Stomach smooth muscle (tissue), 2 donors: Measurements from ENCODE around the gene HLF.

ENCODE experiments used
- H3K27ac ChIP-seq: one replicate; pipeline ENCODE4 v1.7.0; 2013; ENCODE audit warnings: mild to moderate bottlenecking, low read length, inconsistent platforms
- H3K27me3 ChIP-seq, 2 donors: one replicate each; pipeline ENCODE4 v1.7.0; 2013; ENCODE audit warnings: low read length in 2 of 2; ENCODE audit not compliant: insufficient read depth in 2 of 2, control insufficient read depth in 1 of 2
- H3K36me3 ChIP-seq, 2 donors: one replicate each; pipeline ENCODE4 v1.7.0; 2013; ENCODE audit warnings: low read length in 2 of 2; ENCODE audit not compliant: control insufficient read depth in 2 of 2, insufficient read depth in 2 of 2
- H3K4me1 ChIP-seq: one replicate; pipeline ENCODE4 v1.7.0; 2013; ENCODE audit warnings: low read length; ENCODE audit not compliant: control insufficient read depth, insufficient read depth
- H3K4me3 ChIP-seq, 2 donors: one replicate each; pipeline ENCODE4 v1.7.0; 2013; ENCODE audit warnings: low read length in 2 of 2
- H3K9ac ChIP-seq, 2 donors: one replicate each; pipeline ENCODE4 v1.7.0; 2013; ENCODE audit warnings: low read length in 2 of 2, mild to moderate bottlenecking in 1 of 2
- H3K9me3 ChIP-seq, 2 donors: one replicate each; pipeline ENCODE4 v1.7.0; 2013; ENCODE audit warnings: low read length in 2 of 2; ENCODE audit not compliant: control insufficient read depth in 2 of 2
- donor health status: healthy.
- donor health status: Pancreatic carcinoma.

HLF gene

GRCh38 chr17:55332296-55333041 lies 67.7 kb downstream of the HLF start:
- no peak overlapping the region for H3K27ac ChIP-seq
- no peaks in the 10 kb centered on the region for H3K4me1 ChIP-seq
- no peak overlapping the region for H3K9ac ChIP-seq
- H3K4me3 ChIP-seq = no peak overlapping the region
- H3K9me3 ChIP-seq = no peaks in the 10 kb centered on the region
- no peaks in the 10 kb centered on the region for H3K27me3 ChIP-seq
- H3K36me3 ChIP-seq = no peaks in the 10 kb centered on the region

- H3K4me3 ChIP-seq = no peak overlapping the region
- H3K27ac ChIP-seq = no peak overlapping the region
- H3K9me3 ChIP-seq = no peaks in the 10 kb centered on the region
- no peak overlapping the region for H3K9ac ChIP-seq
- no peaks in the 10 kb centered on the region for H3K36me3 ChIP-seq
- no peaks in the 10 kb centered on the region for H3K4me1 ChIP-seq
- no peaks in the 10 kb centered on the region for H3K27me3 ChIP-seq
These were observed 69.5 kb downstream of the HLF start for GRCh38 chr17:55334285-55334684.

GRCh38 chr17:55334881-55335540 lies 70.3 kb downstream of the HLF start:
- Histone ChIP-seq H3K9ac (no peak overlapping the region), H3K9me3 (no peaks in the 10 kb centered on the region), H3K4me1 (no peaks in the 10 kb centered on the region), H3K36me3 (no peaks in the 10 kb centered on the region), H3K4me3 (no peak overlapping the region), H3K27me3 (no peaks in the 10 kb centered on the region), H3K27ac (no peak overlapping the region)

GRCh38 chr17:55335625-55336024 lies 70.9 kb downstream of the HLF start:
- Histone ChIP-seq H3K4me3 (no peak overlapping the region), H3K9ac (no peak overlapping the region), H3K4me1 (no peaks in the 10 kb centered on the region), H3K36me3 (no peaks in the 10 kb centered on the region), H3K9me3 (no peaks in the 10 kb centered on the region), H3K27me3 (no peaks in the 10 kb centered on the region), H3K27ac (no peak overlapping the region)

- no peaks in the 10 kb centered on the region for H3K9me3 ChIP-seq
- no peaks in the 10 kb centered on the region for H3K27me3 ChIP-seq
- H3K9ac ChIP-seq = no peak overlapping the region
- H3K4me3 ChIP-seq = no peak overlapping the region
- no peak overlapping the region for H3K27ac ChIP-seq
- no peaks in the 10 kb centered on the region for H3K36me3 ChIP-seq
- no peaks in the 10 kb centered on the region for H3K4me1 ChIP-seq
These were observed 71.7 kb downstream of the HLF start for GRCh38 chr17:55336426-55336825.

GRCh38 chr17:55340176-55340575 lies 75.4 kb downstream of the HLF start:
- Histone ChIP-seq H3K4me1 (no peaks in the 10 kb centered on the region), H3K27me3 (no peaks in the 10 kb centered on the region), H3K4me3 (no peak overlapping the region), H3K9ac (no peak overlapping the region), H3K36me3 (no peaks in the 10 kb centered on the region), H3K9me3 (no peaks in the 10 kb centered on the region), H3K27ac (no peak overlapping the region)

GRCh38 chr17:55340686-55341085 lies 75.9 kb downstream of the HLF start:
- Histone ChIP-seq H3K9me3 (no peaks in the 10 kb centered on the region), H3K4me3 (no peak overlapping the region), H3K9ac (no peak overlapping the region), H3K27me3 (no peaks in the 10 kb centered on the region), H3K4me1 (no peaks in the 10 kb centered on the region), H3K36me3 (no peaks in the 10 kb centered on the region), H3K27ac (no peak overlapping the region)

GRCh38 chr17:55341432-55341831 lies 76.7 kb downstream of the HLF start:
- Histone ChIP-seq H3K9ac (no peak overlapping the region), H3K36me3 (no peaks in the 10 kb centered on the region), H3K4me1 (no peaks in the 10 kb centered on the region), H3K4me3 (no peak overlapping the region), H3K9me3 (no peaks in the 10 kb centered on the region), H3K27me3 (no peaks in the 10 kb centered on the region), H3K27ac (no peak overlapping the region)

- H3K27ac ChIP-seq = no peak overlapping the region
- no peak overlapping the region for H3K4me3 ChIP-seq
These were observed 78.2 kb downstream of the HLF start for GRCh38 chr17:55342800-55343585.

GRCh38 chr17:55343900-55344513 lies 79.2 kb downstream of the HLF start:
- Histone ChIP-seq H3K4me3 (no peak overlapping the region), H3K9ac (no peak overlapping the region), H3K27me3 (no peaks in the 10 kb centered on the region), H3K9me3 (no peaks in the 10 kb centered on the region), H3K27ac (no peak overlapping the region), H3K36me3 (no peaks in the 10 kb centered on the region), H3K4me1 (no peaks in the 10 kb centered on the region)

More at GRCh38 chr17:55342800-55343585, 78.2 kb downstream of the HLF start:
- no peak overlapping the region for H3K9ac ChIP-seq
- no peaks in the 10 kb centered on the region for H3K9me3 ChIP-seq
- no peaks in the 10 kb centered on the region for H3K36me3 ChIP-seq
- no peaks in the 10 kb centered on the region for H3K4me1 ChIP-seq
- H3K27me3 ChIP-seq = no peaks in the 10 kb centered on the region
